ENCODE measurements around the gene CAVIN2. TPM values are rescaled to one million over a fixed set of nuclear protein-coding genes. Genes with fewer than 3 reads are reported as not detected.

CAVIN2 gene
- total RNA-seq, 1 donor from 2014 or later = 4.4 TPM

Other genes starting within 250 kb of the CAVIN2 start
- gene NABP1, start 169.0 kb downstream of the CAVIN2 start, total RNA-seq (ENCODE audit: unreplicated experiment) = 20.5 TPM